H1 (cell line): ENCODE measurements around the gene CAPN13. TPM values are rescaled to one million over a fixed set of nuclear protein-coding genes. Genes with fewer than 3 reads are reported as not detected.

ENCODE experiments used
- CTCF ChIA-PET: fragments of 300-600 bp; sonication (Branson Sonifier 250); formaldehyde crosslinking; loops from one replicate; lab custom pipeline; 2021; ENCODE audit not compliant: partially characterized antibody; lab: Charles Lee
- POLR2A ChIA-PET: fragments of 300-600 bp; sonication (Branson Sonifier 250); formaldehyde crosslinking; loops from one replicate; lab custom pipeline; 2021; ENCODE audit warnings: inconsistent platforms; ENCODE audit not compliant: partially characterized antibody; lab: Charles Lee
- DNase-seq, 2 experiments: peaks; one replicate each; pipeline versions ENCODE4 v3.0.0 to v3.0.0-alpha.2; 2010 to 2022; ENCODE audit warnings: low spot score in 2 of 2, low read depth in 1 of 2, mixed read lengths in 1 of 2
- FAIRE-seq: peaks from 2 replicates; lab custom pipeline; 2011; peaks lifted over from hg19 to GRCh38; lab: Jason Lieb, UNC
- H2AFZ ChIP-seq: 2 replicates; pipeline ENCODE4 v1.8.1; 2012; ENCODE audit warnings: low read length, inconsistent platforms
- H2AK5ac ChIP-seq: 2 replicates; pipeline ENCODE4 v1.6.1; 2013; ENCODE audit warnings: low read depth, low read length
- H2BK120ac ChIP-seq: replicated peaks from 2 replicates; pipeline ENCODE3; 2013; ENCODE audit warnings: low read depth, low read length, inconsistent platforms
- H2BK12ac ChIP-seq: 2 replicates; pipeline ENCODE4 v1.6.1; 2013; ENCODE audit warnings: low read depth, low read length
- H2BK15ac ChIP-seq: 2 replicates; pipeline ENCODE4 v1.6.1; 2013; ENCODE audit warnings: low read length
- H2BK20ac ChIP-seq: 2 replicates; pipeline ENCODE4 v1.6.1; 2013; ENCODE audit warnings: low read length
- H2BK5ac ChIP-seq: 2 replicates; pipeline ENCODE4 v1.6.1; 2013; ENCODE audit warnings: low read depth, low read length
- H3K14ac ChIP-seq: 2 replicates; pipeline ENCODE4 v1.6.1; 2013; ENCODE audit warnings: inconsistent platforms; ENCODE audit not compliant: insufficient read length
- H3K18ac ChIP-seq: 2 replicates; pipeline ENCODE4 v1.6.1; 2013; ENCODE audit warnings: low read length; ENCODE audit errors: extremely low read depth
- H3K23ac ChIP-seq: 2 replicates; pipeline ENCODE4 v1.6.1; 2013; ENCODE audit warnings: inconsistent platforms; ENCODE audit not compliant: insufficient read length
- H3K23me2 ChIP-seq: 2 replicates; pipeline ENCODE4 v1.6.1; 2013; ENCODE audit warnings: low read depth, low read length
- H3K27ac ChIP-seq: 2 replicates; pipeline ENCODE4 v1.6.1; 2011; ENCODE audit warnings: low read depth, low read length, inconsistent platforms
- H3K27me3 ChIP-seq, 4 experiments: replicated peaks in 1 of 4; 1 replicate in 1 of 4; 2 replicates in 3 of 4; pipeline versions ENCODE4 v1.6.1 to v1.8.1; 2011 to 2013; ENCODE audit warnings: low read length in 3 of 4, mild to moderate bottlenecking in 3 of 4, inconsistent platforms in 2 of 4, mixed read lengths in 2 of 4, moderate library complexity in 1 of 4; ENCODE audit not compliant: control insufficient read depth in 3 of 4, insufficient read depth in 3 of 4; ENCODE audit errors: extremely low read depth in 1 of 4
- H3K36me3 ChIP-seq, 4 experiments: 2 replicates each; pipeline versions ENCODE4 v1.6.1 to v1.8.1; 2011 to 2013; ENCODE audit warnings: mild to moderate bottlenecking in 4 of 4, low read length in 3 of 4, moderate library complexity in 2 of 4, control low read depth in 1 of 4, inconsistent platforms in 1 of 4; ENCODE audit not compliant: insufficient read depth in 4 of 4, control insufficient read depth in 2 of 4
- H3K4ac ChIP-seq: replicated peaks from 2 replicates; pipeline ENCODE3; 2013; ENCODE audit warnings: low read length, low read depth, mixed read lengths, inconsistent platforms; ENCODE audit not compliant: insufficient read length
- H3K4me1 ChIP-seq, 4 experiments: replicated peaks in 1 of 4; 1 replicate in 1 of 4; 2 replicates in 3 of 4; pipeline versions ENCODE4 v1.6.1 to v1.8.1; 2011 to 2013; ENCODE audit warnings: low read length in 3 of 4, inconsistent platforms in 2 of 4, mixed read lengths in 1 of 4; ENCODE audit not compliant: insufficient read depth in 4 of 4, control insufficient read depth in 3 of 4
- H3K4me2 ChIP-seq, 2 experiments: 2 replicates each; pipeline versions ENCODE4 v1.6.1 to v1.8.1; 2011 to 2013; ENCODE audit warnings: low read depth in 2 of 2, low read length in 2 of 2, control low read depth in 1 of 2, inconsistent platforms in 1 of 2, mild to moderate bottlenecking in 1 of 2; ENCODE audit not compliant: insufficient read depth in 1 of 2
- H3K4me3 ChIP-seq, 4 experiments: fragments of 200-600, 300-600 bp in 1 of 4; sonication (generic), shearing (Covaris generic), sonication (Bioruptor Twin) in 1 of 4; 2 replicates each; pipeline versions ENCODE4 v1.5.1 to v1.8.1; 2011 to 2016; ENCODE audit warnings: low read length in 4 of 4, low read depth in 3 of 4, control low read depth in 2 of 4, inconsistent platforms in 2 of 4, mild to moderate bottlenecking in 2 of 4, mixed read lengths in 1 of 4, moderate library complexity in 1 of 4; ENCODE audit not compliant: insufficient read depth in 2 of 4; ENCODE audit errors: extremely low read depth in 1 of 4
- H3K56ac ChIP-seq: replicated peaks from 2 replicates; pipeline ENCODE3; 2013; ENCODE audit warnings: low read depth, mild to moderate bottlenecking, mixed read lengths, low read length, inconsistent platforms; ENCODE audit not compliant: insufficient read length
- H3K79me1 ChIP-seq: 2 replicates; pipeline ENCODE4 v1.6.1; 2013; ENCODE audit warnings: low read depth, low read length, control low read depth
- H3K79me2 ChIP-seq, 2 experiments: 2 replicates each; pipeline versions ENCODE4 v1.6.1 to v1.8.1; 2012 to 2013; ENCODE audit warnings: low read length in 2 of 2, mild to moderate bottlenecking in 2 of 2, inconsistent platforms in 1 of 2; ENCODE audit not compliant: insufficient read depth in 2 of 2, control insufficient read depth in 1 of 2
- H3K9ac ChIP-seq, 4 experiments: replicated peaks in 1 of 4; 1 replicate in 1 of 4; 2 replicates in 3 of 4; pipeline versions ENCODE4 v1.6.1 to v1.8.1; 2011 to 2013; ENCODE audit warnings: low read depth in 3 of 4, low read length in 3 of 4, control low read depth in 2 of 4, mild to moderate bottlenecking in 2 of 4, moderate library complexity in 2 of 4, inconsistent platforms in 1 of 4; ENCODE audit errors: extremely low read depth in 1 of 4
- H3K9me3 ChIP-seq, 2 experiments: 2 replicates each; pipeline versions ENCODE4 v1.6.1 to v1.8.1; 2012 to 2013; ENCODE audit warnings: mild to moderate bottlenecking in 2 of 2, moderate library complexity in 2 of 2, control low read depth in 1 of 2, inconsistent platforms in 1 of 2, low read depth in 1 of 2, low read length in 1 of 2, mixed read lengths in 1 of 2; ENCODE audit not compliant: insufficient read depth in 2 of 2
- H4K20me1 ChIP-seq, 2 experiments: replicated peaks in 1 of 2; 2 replicates each; pipeline versions ENCODE3 to v1.8.1; 2011 to 2013; ENCODE audit warnings: inconsistent platforms in 2 of 2, low read length in 2 of 2, mild to moderate bottlenecking in 1 of 2; ENCODE audit not compliant: insufficient read depth in 2 of 2, control insufficient read depth in 1 of 2
- H4K5ac ChIP-seq: 2 replicates; pipeline ENCODE4 v1.6.1; 2013; ENCODE audit warnings: low read length, low read depth, mixed read lengths, inconsistent platforms; ENCODE audit not compliant: insufficient read length
- H4K8ac ChIP-seq: 2 replicates; pipeline ENCODE4 v1.8.0; 2013; ENCODE audit warnings: mild to moderate bottlenecking, moderate library complexity, low read length, inconsistent platforms; ENCODE audit not compliant: insufficient read depth; ENCODE audit errors: extremely low read depth
- H4K91ac ChIP-seq: replicated peaks from 2 replicates; pipeline ENCODE3; 2013; ENCODE audit warnings: low read length, mixed read lengths, inconsistent platforms; ENCODE audit not compliant: insufficient read length
- ASH2L ChIP-seq: fragments of 200-600, 300-600 bp; sonication (generic); IDR thresholded peaks from one replicate; pipeline ENCODE4 v1.7.1; 2017; ENCODE audit warnings: low read length
- ATF3 ChIP-seq: IDR thresholded peaks from 2 replicates; pipeline ENCODE4 v1.6.1; 2011; ENCODE audit warnings: low read depth, mild to moderate bottlenecking, low read length; ENCODE audit not compliant: insufficient read depth
- KDM5A ChIP-seq: fragments of 200-600 bp; IDR thresholded peaks from 2 replicates; pipeline ENCODE4 v1.7.1; 2012; ENCODE audit warnings: mild to moderate bottlenecking, low read length, inconsistent platforms, mixed read lengths
- POU5F1 ChIP-seq: IDR thresholded peaks from 2 replicates; pipeline ENCODE4 v1.6.1; 2011; ENCODE audit warnings: low read depth, mild to moderate bottlenecking, low read length, moderate library complexity
- RAD21 ChIP-seq, 2 experiments: IDR thresholded peaks in 1 of 2; conservative IDR thresholded peaks in 1 of 2; 2 replicates each; pipeline ENCODE4 v1.6.1; 2011; ENCODE audit warnings: low read depth in 2 of 2, low read length in 2 of 2, improper control_type of control experiment in 1 of 2, inconsistent platforms in 1 of 2, mild to moderate bottlenecking in 1 of 2, moderate library complexity in 1 of 2
- SIX5 ChIP-seq: IDR thresholded peaks from 2 replicates; pipeline ENCODE4 v1.6.1; 2011; ENCODE audit warnings: mild to moderate bottlenecking, low read depth, low read length
- WGBS, 2 experiments: shearing (Covaris generic) in 1 of 2; methylation state at CpG; one replicate each; pipeline versions ENCODE4 v1.1.6 to v1.1.7; 2013 to 2015; ENCODE audit warnings: low lambda C conversion rate in 2 of 2, mixed read lengths in 2 of 2, inconsistent platforms in 1 of 2, low coverage in 1 of 2, missing lambda C conversion rate in 1 of 2; ENCODE audit not compliant: insufficient replicate concordance in 2 of 2, insufficient coverage in 1 of 2, insufficient read length in 1 of 2; ENCODE audit errors: extremely low coverage in 1 of 2, missing lambda C conversion rate in 1 of 2; 5-methylcytosine and 5-hydroxymethylcytosine counted together
- polyA plus RNA-seq, 7 experiments: library from polyadenylated mRNA; depleted of rRNA in 3 of 7; stranded (reverse) in 5 of 7; unstranded in 2 of 7; fragments of >200 nt in 5 of 7; fragments of 200-250 nt in 2 of 7; gene quantifications; 1 replicate in 5 of 7; 2 replicates in 1 of 7; 4 replicates in 1 of 7; pipeline versions ENCODE4 v1.2.1 to v1.2.3, GENCODE V29; 2011 to 2013; ENCODE audit warnings: missing spikeins in 2 of 7, mixed read lengths in 2 of 7
- total RNA-seq: library from RNA; stranded (reverse); fragmentation: NEBNext Ultra II Directional; extraction: Animal tissue kit (Norgen Biotek cat#: 25700); gene quantifications from 2 replicates; pipeline ENCODE4 v1.2.1, GENCODE V29; 2021

Gene CAPN13
- total and polyA plus RNA-seq, 2 of the 8 experiments (the other 6 are each of a cell fraction or from before 2014, with no cell fraction given), result 2.4 TPM

GRCh38 chr2:30709516-30709915 is 97.7 kb downstream of the CAPN13 start:
- H3K23ac ChIP-seq, result no peak overlapping the region
- no peak overlapping the region for H3K56ac ChIP-seq
- H2BK12ac ChIP-seq, result no peak overlapping the region
- H3K27ac ChIP-seq, result no peak overlapping the region
- ChIA-PET POLR2A (no interaction called here), CTCF (interaction anchor here (0.8 to 13.3 kb wide), 23 partner anchors 14 to 543 kb away, joined by 3 to 228 read pairs (median 4); no protein-coding TSS in a partner anchor)
- H2AK5ac ChIP-seq, result no peak overlapping the region
- no peak overlapping the region for H4K5ac ChIP-seq
- H2AFZ ChIP-seq, result no peak overlapping the region
- peaks cover 2 to 9% of the 10 kb centered on the region in 2 experiments; a peak in 2 of 4 replicates for H3K9me3 ChIP-seq
- no peaks in the 10 kb centered on the region for H4K20me1 ChIP-seq
- no peaks in the 10 kb centered on the region for H3K36me3 ChIP-seq
- H3K4me1 ChIP-seq, result no peaks in the 10 kb centered on the region
- no peaks in the 10 kb centered on the region for H3K79me1 ChIP-seq
- no peak overlapping the region for H2BK20ac ChIP-seq
- H3K4ac ChIP-seq, result no peak overlapping the region
- H3K14ac ChIP-seq, result no peak overlapping the region
- H2BK15ac ChIP-seq, result no peak overlapping the region
- no peaks in the 10 kb centered on the region for H3K27me3 ChIP-seq
- DNase-seq (peak in 1 of 2 experiments; percentile 10), FAIRE-seq (no peak)
- H3K9ac ChIP-seq, result no peak overlapping the region
- TF ChIP-seq ASH2L (no peak), POU5F1 (no peak), RAD21 (IDR thresholded peaks at IDR 0.05 in 1 of 2, conservative IDR thresholded peaks at IDR 0.05 in 1 of 2; ENCODE audit: low read depth in 2 of 2, low read length in 2 of 2) (no peak), ATF3 (no peak), SIX5 (no peak), KDM5A (no peak)
- H3K4me3 ChIP-seq, result no peak overlapping the region
- H2BK5ac ChIP-seq, result no peak overlapping the region
- no peak overlapping the region for H4K91ac ChIP-seq
- H3K23me2 ChIP-seq, result no peaks in the 10 kb centered on the region
- no peak overlapping the region for H4K8ac ChIP-seq
- 86% methylated on average over 8 of the region's 8 CpGs; no CpG with 5 or more reads in 1 of the 2 experiments for WGBS, 2 experiments
- no peak overlapping the region for H3K18ac ChIP-seq
- H2BK120ac ChIP-seq, result no peak overlapping the region
- no peak overlapping the region for H3K4me2 ChIP-seq
- H3K79me2 ChIP-seq, result no peaks in the 10 kb centered on the region
